NT2/D1 (cell line): ENCODE measurements around the gene ATF7IP2.

Source experiments
- DNase-seq: peaks from one replicate; pipeline ENCODE4 v3.0.0-alpha.2; 2011; ENCODE audit warnings: low read depth, low spot score
- H3K27me3 ChIP-seq: 2 replicates; pipeline ENCODE4 v1.6.0; 2011; ENCODE audit warnings: mild to moderate bottlenecking; ENCODE audit not compliant: insufficient read length, insufficient read depth
- H3K36me3 ChIP-seq: 2 replicates; pipeline ENCODE4 v1.6.1; 2011; ENCODE audit warnings: mild to moderate bottlenecking, low read length, mixed read lengths; ENCODE audit not compliant: insufficient read depth, insufficient read length
- H3K4me1 ChIP-seq: 2 replicates; pipeline ENCODE4 v1.5.1; 2011; ENCODE audit not compliant: insufficient read depth, insufficient read length
- H3K4me3 ChIP-seq: 2 replicates; pipeline ENCODE4 v1.5.1; 2011; ENCODE audit warnings: low read depth; ENCODE audit not compliant: insufficient read length
- H3K9ac ChIP-seq: 2 replicates; pipeline ENCODE4 v1.6.0; 2011; ENCODE audit warnings: low read depth; ENCODE audit not compliant: insufficient read length
- H3K9me3 ChIP-seq: 2 replicates; pipeline ENCODE4 v1.5.1; 2011; ENCODE audit warnings: mild to moderate bottlenecking, low read length; ENCODE audit not compliant: insufficient read depth
- SUZ12 ChIP-seq: IDR thresholded peaks from 2 replicates; pipeline ENCODE4 v1.6.1; 2011; ENCODE audit not compliant: insufficient read length, insufficient read depth; ENCODE audit errors: extremely low read depth
- YY1 ChIP-seq: IDR thresholded peaks from 2 replicates; pipeline ENCODE4 v1.6.1; 2011; ENCODE audit not compliant: insufficient read length, insufficient read depth
- ZNF274 ChIP-seq: IDR thresholded peaks from 2 replicates; pipeline ENCODE4 v1.6.1; 2011; ENCODE audit warnings: mild to moderate bottlenecking, low read depth, low read length

The ATF7IP2 gene

GRCh38 chr16:10493276-10493675, 107.4 kb downstream of the ATF7IP2 start:
- Histone ChIP-seq H3K4me1 (no peaks in the 10 kb centered on the region), H3K9ac (no peak overlapping the region), H3K9me3 (peaks cover 18% of the 10 kb centered on the region), H3K4me3 (no peak overlapping the region), H3K36me3 (no peaks in the 10 kb centered on the region), H3K27me3 (no peaks in the 10 kb centered on the region)
- no peak for TF ChIP-seq YY1
- no peak for TF ChIP-seq SUZ12
- no peak for TF ChIP-seq ZNF274
- DNase-seq: no peak

GRCh38 chr16:10494343-10495030, 108.6 kb downstream of the ATF7IP2 start:
- TF ChIP-seq ZNF274 (no peak), SUZ12 (no peak), YY1 (no peak)
- H3K9ac ChIP-seq: no peak overlapping the region
- peaks cover 18% of the 10 kb centered on the region for H3K9me3 ChIP-seq
- H3K4me3 ChIP-seq: no peak overlapping the region
- no peak for DNase-seq
- H3K4me1 ChIP-seq: no peaks in the 10 kb centered on the region
- H3K27me3 ChIP-seq: no peaks in the 10 kb centered on the region
- no peaks in the 10 kb centered on the region for H3K36me3 ChIP-seq

- Histone ChIP-seq H3K36me3 (no peaks in the 10 kb centered on the region), H3K4me1 (no peaks in the 10 kb centered on the region), H3K9me3 (peaks cover 20% of the 10 kb centered on the region), H3K4me3 (no peak overlapping the region), H3K27me3 (no peaks in the 10 kb centered on the region), H3K9ac (no peak overlapping the region)
- TF ChIP-seq SUZ12: no peak
- no peak for TF ChIP-seq YY1
- TF ChIP-seq ZNF274: no peak
- no peak for DNase-seq
Measured at GRCh38 chr16:10495031-10495345, 109.1 kb downstream of the ATF7IP2 start.

- no peak for DNase-seq
- Histone ChIP-seq H3K36me3 (no peaks in the 10 kb centered on the region), H3K4me3 (no peak overlapping the region), H3K9ac (no peak overlapping the region), H3K4me1 (no peaks in the 10 kb centered on the region), H3K27me3 (no peaks in the 10 kb centered on the region), H3K9me3 (peaks cover 31% of the 10 kb centered on the region)
- no peak for TF ChIP-seq ZNF274
- TF ChIP-seq SUZ12: no peak
- no peak for TF ChIP-seq YY1
Measured at GRCh38 chr16:10497132-10498101, 111.6 kb downstream of the ATF7IP2 start.

- Histone ChIP-seq H3K4me3 (no peak overlapping the region), H3K27me3 (no peaks in the 10 kb centered on the region), H3K9ac (no peak overlapping the region), H3K9me3 (peaks cover 31% of the 10 kb centered on the region), H3K36me3 (no peaks in the 10 kb centered on the region), H3K4me1 (peaks cover 2% of the 10 kb centered on the region)
- no peak for DNase-seq
- TF ChIP-seq SUZ12 (no peak), ZNF274 (no peak), YY1 (no peak)
Measured at GRCh38 chr16:10500582-10500981, 114.7 kb downstream of the ATF7IP2 start.

- H3K27me3 ChIP-seq: no peaks in the 10 kb centered on the region
- DNase-seq: no peak
- H3K4me3 ChIP-seq: no peak overlapping the region
- peaks cover 26% of the 10 kb centered on the region for H3K9me3 ChIP-seq
- H3K4me1 ChIP-seq: peaks cover 2% of the 10 kb centered on the region
- H3K9ac ChIP-seq: no peak overlapping the region
- H3K36me3 ChIP-seq: no peaks in the 10 kb centered on the region
- TF ChIP-seq SUZ12 (no peak), ZNF274 (no peak), YY1 (no peak)
Measured at GRCh38 chr16:10501016-10501607, 115.3 kb downstream of the ATF7IP2 start.

GRCh38 chr16:10502776-10503175, 116.9 kb downstream of the ATF7IP2 start:
- DNase-seq: no peak
- Histone ChIP-seq H3K4me1 (peaks cover 2% of the 10 kb centered on the region), H3K9ac (no peak overlapping the region), H3K36me3 (no peaks in the 10 kb centered on the region), H3K4me3 (no peak overlapping the region), H3K9me3 (peaks cover 26% of the 10 kb centered on the region), H3K27me3 (no peaks in the 10 kb centered on the region)
- no peak for TF ChIP-seq SUZ12
- TF ChIP-seq ZNF274: no peak
- TF ChIP-seq YY1: no peak
